Naive thymus-derived CD8-positive, alpha-beta T cell (primary cell): ENCODE measurements around the gene CAMK1D. TPM values are rescaled to one million over a fixed set of nuclear protein-coding genes. Genes with fewer than 3 reads are reported as not detected.

ENCODE experiments used
- ATAC-seq, 2 donors: fragments of 150-1000 bp; cut with Tn5 transposase in 1 of 2; sonication (Bioruptor Pico), chemical (Tn5 transposase) in 1 of 2; 1 replicate in 1 of 2; 2 replicates in 1 of 2; pipeline ENCODE4 v1.10.0; 2021; ENCODE audit warnings: mild to moderate bottlenecking in 2 of 2, moderate library complexity in 2 of 2
- POLR2A ChIA-PET: fragments of 350-600 bp; sonication (Branson Sonifier 250); formaldehyde crosslinking; loops from one replicate; lab custom pipeline; 2021; ENCODE audit warnings: antibody characterized with exemption; lab: Charles Lee
- DNase-seq, 10 donors: peaks; one replicate each; pipeline versions ENCODE4 v3.0.0 to v3.0.0-alpha.2; 2020 to 2022
- H3K27ac Mint-ChIP-seq, 10 donors: one replicate each; pipeline ENCODE4 v1.8.0; 2020 to 2022; ENCODE audit warnings: mild to moderate bottlenecking in 10 of 10, mixed read lengths in 10 of 10, moderate library complexity in 4 of 10, inconsistent platforms in 1 of 10
- H3K27me3 Mint-ChIP-seq, 5 donors: one replicate each; pipeline ENCODE4 v1.8.0; 2021 to 2022; ENCODE audit warnings: mixed read lengths in 5 of 5
- H3K36me3 Mint-ChIP-seq, 3 donors: one replicate each; pipeline ENCODE4 v1.8.0; 2020 to 2022; ENCODE audit warnings: mixed read lengths in 3 of 3, mild to moderate bottlenecking in 2 of 3, inconsistent platforms in 1 of 3
- H3K4me1 Mint-ChIP-seq, 4 donors: one replicate each; pipeline ENCODE4 v1.8.0; 2021 to 2022; ENCODE audit warnings: mixed read lengths in 4 of 4
- H3K4me3 Mint-ChIP-seq, 10 donors: one replicate each; pipeline ENCODE4 v1.8.0; 2020 to 2022; ENCODE audit warnings: mild to moderate bottlenecking in 10 of 10, mixed read lengths in 10 of 10, moderate library complexity in 6 of 10, inconsistent platforms in 1 of 10
- H3K9me3 Mint-ChIP-seq, 9 donors: one replicate each; pipeline ENCODE4 v1.8.0; 2020 to 2022; ENCODE audit warnings: mixed read lengths in 9 of 9, mild to moderate bottlenecking in 3 of 9, inconsistent platforms in 1 of 9, moderate library complexity in 1 of 9
- polyA plus RNA-seq, 3 donors: library from polyadenylated mRNA; unstranded; fragments of 300-500 nt; fragmentation: Illumina TruSeq; gene quantifications; one replicate each; pipeline ENCODE4 v1.2.3, GENCODE V29; 2021
- total RNA-seq, 8 experiments: library from RNA in 2 of 8; stranded (reverse) in 2 of 8; gene quantifications; one replicate each; pipeline ENCODE4 v1.2.3 and lab custom pipeline; 2021 to 2026

The CAMK1D gene
- total and polyA plus RNA-seq, 5 experiments from 2014 or later: 7.5 to 18.5 (median 12.3) TPM

GRCh38 chr10:12833451-12833850 is 484.1 kb downstream of the CAMK1D start:
- no peaks in the 10 kb centered on the region for H3K27me3 Mint-ChIP-seq
- H3K36me3 Mint-ChIP-seq: peaks cover 0 to 27% (median 23%) of the 10 kb centered on the region in 3 donors
- H3K9me3 Mint-ChIP-seq: no peaks in the 10 kb centered on the region
- no peak for ATAC-seq
- no peak overlapping the region for H3K27ac Mint-ChIP-seq
- no peak overlapping the region for H3K4me3 Mint-ChIP-seq
- H3K4me1 Mint-ChIP-seq: peaks cover 0 to 1% (median 0%) of the 10 kb centered on the region in 4 donors
- no peak for DNase-seq
- POLR2A ChIA-PET: no interaction called here

- POLR2A ChIA-PET: no interaction called here
- no peak for DNase-seq
- Mint-ChIP-seq H3K36me3 (peaks cover 0 to 20% (median 19%) of the 10 kb centered on the region in 3 donors), H3K4me3 (no peak overlapping the region), H3K27ac (peak overlapping the region in 1 of 10 donors; percentile 3), H3K4me1 (peaks cover 0 to 1% (median 0%) of the 10 kb centered on the region in 4 donors), H3K9me3 (no peaks in the 10 kb centered on the region), H3K27me3 (no peaks in the 10 kb centered on the region)
- ATAC-seq: no peak
Observed at GRCh38 chr10:12834116-12834665, 484.8 kb downstream of the CAMK1D start.

- peak overlapping the region in 1 of 10 donors; percentile 3 for H3K27ac Mint-ChIP-seq
- POLR2A ChIA-PET: no interaction called here
Observed at GRCh38 chr10:12834721-12835120, 485.4 kb downstream of the CAMK1D start.

GRCh38 chr10:12835709-12836108 is 486.4 kb downstream of the CAMK1D start:
- ATAC-seq (no peak), DNase-seq (no peak)
- H3K27ac Mint-ChIP-seq: no peak overlapping the region
- peaks cover 0 to 1% (median 0%) of the 10 kb centered on the region in 4 donors for H3K4me1 Mint-ChIP-seq
- no peak overlapping the region for H3K4me3 Mint-ChIP-seq
- peaks cover 0 to 11% (median 8%) of the 10 kb centered on the region in 3 donors for H3K36me3 Mint-ChIP-seq
- POLR2A ChIA-PET: no interaction called here
- H3K9me3 Mint-ChIP-seq: no peaks in the 10 kb centered on the region
- peaks cover 0 to 5% (median 2%) of the 10 kb centered on the region in 5 donors for H3K27me3 Mint-ChIP-seq

More at GRCh38 chr10:12834721-12835120, 485.4 kb downstream of the CAMK1D start:
- Mint-ChIP-seq H3K4me1 (peaks cover 0 to 1% (median 0%) of the 10 kb centered on the region in 4 donors), H3K9me3 (no peaks in the 10 kb centered on the region), H3K27me3 (no peaks in the 10 kb centered on the region), H3K4me3 (no peak overlapping the region), H3K36me3 (peaks cover 0 to 16% (median 15%) of the 10 kb centered on the region in 3 donors)
- ATAC-seq (no peak), DNase-seq (no peak)

- ATAC-seq: no peak
- DNase-seq: no peak
- no peak overlapping the region for H3K27ac Mint-ChIP-seq
- H3K27me3 Mint-ChIP-seq: peaks cover 0 to 10% (median 4%) of the 10 kb centered on the region in 5 donors
- no peaks in the 10 kb centered on the region for H3K9me3 Mint-ChIP-seq
- H3K4me1 Mint-ChIP-seq: peaks cover 0 to 1% (median 0%) of the 10 kb centered on the region in 4 donors
- no peaks in the 10 kb centered on the region for H3K36me3 Mint-ChIP-seq
- no peak overlapping the region for H3K4me3 Mint-ChIP-seq
- POLR2A ChIA-PET: no interaction called here
Observed at GRCh38 chr10:12838366-12838765, 489.0 kb downstream of the CAMK1D start.

- Mint-ChIP-seq H3K27ac (no peak overlapping the region), H3K4me3 (no peak overlapping the region), H3K27me3 (peaks cover 0 to 11% (median 4%) of the 10 kb centered on the region in 5 donors), H3K36me3 (no peaks in the 10 kb centered on the region), H3K4me1 (peaks cover 0 to 1% (median 0%) of the 10 kb centered on the region in 4 donors), H3K9me3 (no peaks in the 10 kb centered on the region)
- DNase-seq: no peak
- no peak for ATAC-seq
- POLR2A ChIA-PET: no interaction called here
Observed at GRCh38 chr10:12838995-12839927, 489.9 kb downstream of the CAMK1D start.

- POLR2A ChIA-PET: no interaction called here
- no peak for DNase-seq
- Mint-ChIP-seq H3K4me3 (no peak overlapping the region), H3K4me1 (peaks cover 0 to 1% (median 0%) of the 10 kb centered on the region in 4 donors), H3K27ac (no peak overlapping the region), H3K9me3 (no peaks in the 10 kb centered on the region), H3K27me3 (peaks cover 0 to 11% (median 4%) of the 10 kb centered on the region in 5 donors), H3K36me3 (no peaks in the 10 kb centered on the region)
- ATAC-seq: no peak
Observed at GRCh38 chr10:12839941-12840611, 490.7 kb downstream of the CAMK1D start.

- H3K27ac Mint-ChIP-seq: no peak overlapping the region
- no peak overlapping the region for H3K4me3 Mint-ChIP-seq
- POLR2A ChIA-PET: no interaction called here
- no peaks in the 10 kb centered on the region for H3K9me3 Mint-ChIP-seq
- peaks cover 0 to 11% (median 6%) of the 10 kb centered on the region in 5 donors for H3K27me3 Mint-ChIP-seq
- DNase-seq (no peak), ATAC-seq (no peak)
- H3K36me3 Mint-ChIP-seq: no peaks in the 10 kb centered on the region
- H3K4me1 Mint-ChIP-seq: peaks cover 0 to 1% (median 0%) of the 10 kb centered on the region in 4 donors
Observed at GRCh38 chr10:12841426-12841825, 492.1 kb downstream of the CAMK1D start.

GRCh38 chr10:12841826-12842225 is 492.5 kb downstream of the CAMK1D start:
- POLR2A ChIA-PET: no interaction called here
- H3K27me3 Mint-ChIP-seq: peaks cover 0 to 11% (median 6%) of the 10 kb centered on the region in 5 donors
- DNase-seq (no peak), ATAC-seq (no peak)
- peaks cover 0 to 1% (median 0%) of the 10 kb centered on the region in 4 donors for H3K4me1 Mint-ChIP-seq
- H3K27ac Mint-ChIP-seq: no peak overlapping the region
- H3K36me3 Mint-ChIP-seq: no peaks in the 10 kb centered on the region
- no peak overlapping the region for H3K4me3 Mint-ChIP-seq
- H3K9me3 Mint-ChIP-seq: no peaks in the 10 kb centered on the region

GRCh38 chr10:12842310-12842709 is 493.0 kb downstream of the CAMK1D start:
- POLR2A ChIA-PET: no interaction called here
- no peak overlapping the region for H3K4me3 Mint-ChIP-seq
- DNase-seq (no peak), ATAC-seq (no peak)
- no peaks in the 10 kb centered on the region for H3K36me3 Mint-ChIP-seq
- H3K27me3 Mint-ChIP-seq: peaks cover 5 to 15% (median 8%) of the 10 kb centered on the region in 5 donors
- peaks cover 0 to 1% (median 0%) of the 10 kb centered on the region in 4 donors for H3K4me1 Mint-ChIP-seq
- no peaks in the 10 kb centered on the region for H3K9me3 Mint-ChIP-seq
- H3K27ac Mint-ChIP-seq: no peak overlapping the region

GRCh38 chr10:12843296-12843945 is 494.1 kb downstream of the CAMK1D start:
- H3K27ac Mint-ChIP-seq: no peak overlapping the region
- H3K36me3 Mint-ChIP-seq: no peaks in the 10 kb centered on the region
- DNase-seq: no peak
- H3K9me3 Mint-ChIP-seq: no peaks in the 10 kb centered on the region
- H3K4me1 Mint-ChIP-seq: no peaks in the 10 kb centered on the region
- peaks cover 5 to 25% (median 8%) of the 10 kb centered on the region in 5 donors for H3K27me3 Mint-ChIP-seq
- POLR2A ChIA-PET: no interaction called here
- H3K4me3 Mint-ChIP-seq: no peak overlapping the region
- ATAC-seq: no peak

- Mint-ChIP-seq H3K36me3 (no peaks in the 10 kb centered on the region), H3K4me1 (peaks cover 2 to 8% (median 6%) of the 10 kb centered on the region in 4 donors), H3K9me3 (no peaks in the 10 kb centered on the region), H3K27ac (peak overlapping the region in 1 of 10 donors; percentile 27), H3K4me3 (no peak overlapping the region), H3K27me3 (peaks cover 5 to 38% (median 15%) of the 10 kb centered on the region in 5 donors)
- DNase-seq (no peak), ATAC-seq (no peak)
- POLR2A ChIA-PET: no interaction called here
Observed at GRCh38 chr10:12844811-12845483, 495.6 kb downstream of the CAMK1D start.
